OCI-LY7 (cell line): Measurements from ENCODE around the gene NKAIN2. TPM values are rescaled to one million over a fixed set of nuclear protein-coding genes. Genes with fewer than 3 reads are reported as not detected.

Source experiments
- BruUV-seq: library from RNA; stranded (reverse); fragments of 400-500 nt; replicated peaks from 2 replicates; lab custom pipeline; 2021; lab: Mats Ljungman, UMichigan
- CTCF ChIA-PET: fragments of 300-600 bp; sonication (Branson Sonifier 250); formaldehyde crosslinking; loops from one replicate; lab custom pipeline; 2022; ENCODE audit warnings: antibody characterized with exemption; ENCODE audit not compliant: unreplicated experiment; lab: Charles Lee
- POLR2A ChIA-PET: fragments of 300-600 bp; sonication (Branson Sonifier 250); formaldehyde crosslinking; loops from one replicate; lab custom pipeline; 2022; ENCODE audit warnings: antibody characterized with exemption; lab: Charles Lee
- DNase-seq: peaks from one replicate; pipeline ENCODE4 v3.0.0-alpha.2; 2015; ENCODE audit warnings: low spot score
- H2AFZ ChIP-seq: fragments of 200-600 bp; sonication (generic), shearing (Covaris generic); 2 replicates; pipeline ENCODE4 v1.6.1; 2014; ENCODE audit warnings: mild to moderate bottlenecking, antibody characterized with exemption, low read length, moderate library complexity
- H3K27ac ChIP-seq: fragments of 200-600 bp; sonication (generic); 2 replicates; pipeline ENCODE4 v1.5.1; 2014; ENCODE audit warnings: mixed run types, low read depth, mild to moderate bottlenecking, moderate library complexity, low read length, inconsistent platforms; ENCODE audit not compliant: poor library complexity, severe bottlenecking
- H3K36me3 ChIP-seq: fragments of 200-600 bp; sonication (generic); 2 replicates; pipeline ENCODE4 v1.6.1; 2014; ENCODE audit warnings: mild to moderate bottlenecking, antibody characterized with exemption, low read length, moderate library complexity, mixed read lengths; ENCODE audit not compliant: insufficient read depth
- H3K4me1 ChIP-seq: fragments of 200-600 bp; sonication (generic); 2 replicates; pipeline ENCODE4 v1.5.1; 2014; ENCODE audit warnings: mild to moderate bottlenecking, low read length; ENCODE audit not compliant: insufficient read depth, poor library complexity, severe bottlenecking
- H3K4me2 ChIP-seq: fragments of 200-600 bp; sonication (generic); 2 replicates; pipeline ENCODE4 v1.6.1; 2014; ENCODE audit warnings: mild to moderate bottlenecking, low read length
- H3K4me3 ChIP-seq: fragments of 200-600 bp; sonication (generic); 2 replicates; pipeline ENCODE4 v1.5.1; 2014; ENCODE audit warnings: mild to moderate bottlenecking, low read depth, low read length; ENCODE audit not compliant: poor library complexity, severe bottlenecking
- H3K79me2 ChIP-seq: fragments of 200-600 bp; sonication (generic); 2 replicates; pipeline ENCODE4 v1.6.1; 2016; ENCODE audit warnings: low read depth, mild to moderate bottlenecking, low read length, moderate library complexity, mixed read lengths; ENCODE audit not compliant: insufficient read depth
- H3K9me2 ChIP-seq: fragments of 200-600 bp; sonication (generic); 2 replicates; pipeline ENCODE4 v1.6.1; 2016; ENCODE audit warnings: mild to moderate bottlenecking, low read length, mixed read lengths; ENCODE audit not compliant: insufficient read depth
- H3K9me3 ChIP-seq: fragments of 200-600 bp; sonication (generic); 2 replicates; pipeline ENCODE4 v1.6.1; 2014; ENCODE audit warnings: mild to moderate bottlenecking, mixed run types, low read length, mixed read lengths
- H4K20me1 ChIP-seq: fragments of 200-600 bp; sonication (generic); 2 replicates; pipeline ENCODE4 v1.6.1; 2014; ENCODE audit warnings: mild to moderate bottlenecking, antibody characterized with exemption, low read length, moderate library complexity, mixed read lengths; ENCODE audit not compliant: insufficient read depth
- EZH2phosphoT487 ChIP-seq: fragments of 200-600 bp; sonication (generic); IDR thresholded peaks from 2 replicates; pipeline ENCODE4 v1.6.1; 2018; ENCODE audit warnings: low read depth, borderline replicate concordance, mild to moderate bottlenecking, mixed run types, antibody characterized with exemption, low read length, moderate library complexity, mixed read lengths
- intact Hi-C: fragments of 100-400 bp; cut with micrococcal nuclease; formaldehyde crosslinking; loops from one replicate; pipeline ENCODE4 v1.10.0; 2022; ENCODE audit not compliant: unreplicated experiment
- total RNA-seq, 2 experiments: library from RNA; depleted of rRNA in 1 of 2; stranded (reverse); fragments of >200 nt in 1 of 2; shearing (Covaris generic) in 1 of 2; gene quantifications; 2 replicates each; pipeline ENCODE4 v1.2.3, GENCODE V29; 2014 to 2022
- TF ChIP-seq, protein P1 (sequence below): fragments of 200-600 bp; sonication (generic); conservative IDR thresholded peaks from 2 replicates; pipeline ENCODE4 v1.5.1; 2014; ENCODE audit warnings: mild to moderate bottlenecking, antibody characterized with exemption, low read length, moderate library complexity, mixed read lengths

NKAIN2 gene
- total RNA-seq, 2 experiments from 2014 or later: not detected

DNA sequence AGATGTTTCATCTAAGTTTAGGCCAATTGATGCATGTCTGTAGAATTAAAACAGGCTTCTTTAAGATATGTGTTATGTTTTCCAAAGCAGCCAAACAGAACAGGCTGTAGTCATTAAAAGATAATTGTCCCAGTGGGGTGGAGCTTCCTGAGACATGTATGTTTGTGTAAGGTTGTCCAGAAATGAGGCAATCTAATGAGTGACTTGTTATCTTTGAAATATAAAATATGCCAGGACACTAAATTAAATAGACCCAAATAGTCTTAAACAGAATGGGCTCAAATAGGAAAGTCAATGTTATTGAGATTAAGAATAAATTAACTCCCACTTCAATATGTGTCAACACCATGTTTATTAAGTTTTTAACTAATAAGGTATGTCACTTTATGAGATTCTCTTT lies 953.9 kb downstream of the NKAIN2 start:
- Histone ChIP-seq H3K36me3 (no peaks in the 10 kb centered on the region), H3K9me2 (no peaks in the 10 kb centered on the region), H3K4me2 (no peak overlapping the region), H3K9me3 (no peaks in the 10 kb centered on the region), H4K20me1 (no peaks in the 10 kb centered on the region), H3K4me3 (no peak overlapping the region), H3K27ac (no peak overlapping the region), H2AFZ (no peak overlapping the region), H3K79me2 (no peaks in the 10 kb centered on the region), H3K4me1 (no peaks in the 10 kb centered on the region)
- POLR2A ChIA-PET: no interaction called here
- no TSS peak for BruUV-seq
- intact Hi-C loops: no loop called here
- no peak for DNase-seq
- TF ChIP-seq, protein P1, sequence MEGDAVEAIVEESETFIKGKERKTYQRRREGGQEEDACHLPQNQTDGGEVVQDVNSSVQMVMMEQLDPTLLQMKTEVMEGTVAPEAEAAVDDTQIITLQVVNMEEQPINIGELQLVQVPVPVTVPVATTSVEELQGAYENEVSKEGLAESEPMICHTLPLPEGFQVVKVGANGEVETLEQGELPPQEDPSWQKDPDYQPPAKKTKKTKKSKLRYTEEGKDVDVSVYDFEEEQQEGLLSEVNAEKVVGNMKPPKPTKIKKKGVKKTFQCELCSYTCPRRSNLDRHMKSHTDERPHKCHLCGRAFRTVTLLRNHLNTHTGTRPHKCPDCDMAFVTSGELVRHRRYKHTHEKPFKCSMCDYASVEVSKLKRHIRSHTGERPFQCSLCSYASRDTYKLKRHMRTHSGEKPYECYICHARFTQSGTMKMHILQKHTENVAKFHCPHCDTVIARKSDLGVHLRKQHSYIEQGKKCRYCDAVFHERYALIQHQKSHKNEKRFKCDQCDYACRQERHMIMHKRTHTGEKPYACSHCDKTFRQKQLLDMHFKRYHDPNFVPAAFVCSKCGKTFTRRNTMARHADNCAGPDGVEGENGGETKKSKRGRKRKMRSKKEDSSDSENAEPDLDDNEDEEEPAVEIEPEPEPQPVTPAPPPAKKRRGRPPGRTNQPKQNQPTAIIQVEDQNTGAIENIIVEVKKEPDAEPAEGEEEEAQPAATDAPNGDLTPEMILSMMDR: no peak
- TF ChIP-seq EZH2phosphoT487: no peak
- CTCF ChIA-PET: no interaction called here

DNA sequence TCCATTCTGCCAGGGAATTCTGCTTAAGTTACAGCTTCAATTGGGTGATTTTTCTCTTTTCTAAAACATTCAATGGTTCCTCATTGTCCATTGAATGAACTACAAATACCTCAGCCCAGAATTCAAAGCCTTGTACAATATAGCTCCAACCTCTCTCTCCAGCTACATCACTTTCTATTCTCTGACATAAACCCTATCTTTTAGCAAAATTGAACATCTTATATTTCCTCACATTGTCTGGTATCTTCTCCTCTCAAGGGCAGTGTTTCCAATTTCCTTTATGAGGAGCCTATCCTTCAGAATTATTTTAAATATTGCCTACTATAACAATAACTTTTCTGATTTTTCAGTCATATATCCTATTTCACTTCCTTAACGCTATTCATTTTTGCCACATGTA lies 955.0 kb downstream of the NKAIN2 start:
- Histone ChIP-seq H3K4me2 (no peak overlapping the region), H3K9me2 (no peaks in the 10 kb centered on the region), H3K79me2 (no peaks in the 10 kb centered on the region), H3K9me3 (no peaks in the 10 kb centered on the region), H3K4me1 (no peaks in the 10 kb centered on the region), H3K36me3 (no peaks in the 10 kb centered on the region), H3K27ac (no peak overlapping the region), H3K4me3 (no peak overlapping the region), H2AFZ (no peak overlapping the region), H4K20me1 (no peaks in the 10 kb centered on the region)
- BruUV-seq: no TSS peak
- POLR2A ChIA-PET: no interaction called here
- DNase-seq: no peak
- CTCF ChIA-PET: no interaction called here
- TF ChIP-seq EZH2phosphoT487: no peak
- TF ChIP-seq, protein P1: no peak
- intact Hi-C loops: no loop called here

DNA sequence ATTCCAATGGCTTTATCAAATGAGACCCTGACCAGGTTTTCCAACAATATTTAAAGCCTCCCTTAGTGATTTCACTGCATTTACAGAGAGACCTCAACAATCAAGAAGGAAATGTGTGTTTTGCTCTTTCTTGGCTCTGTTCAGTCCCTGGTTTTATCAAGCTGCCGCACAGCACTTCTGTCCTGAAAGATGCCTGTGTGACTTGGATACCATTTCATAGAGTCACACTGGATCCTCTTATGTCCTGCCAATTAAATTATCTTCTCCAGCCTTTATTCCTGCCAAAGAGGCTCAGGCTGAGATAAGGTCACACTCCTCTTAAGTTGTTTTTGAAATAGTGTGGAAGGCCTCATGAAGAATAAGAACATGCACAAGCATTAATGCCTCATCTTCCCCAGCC lies 961.6 kb downstream of the NKAIN2 start:
- intact Hi-C loops: no loop called here
- no peaks in the 10 kb centered on the region for H3K9me2 ChIP-seq
- no peaks in the 10 kb centered on the region for H3K36me3 ChIP-seq
- H3K79me2 ChIP-seq: no peaks in the 10 kb centered on the region
- H3K27ac ChIP-seq: no peak overlapping the region
- no peak overlapping the region for H3K4me3 ChIP-seq
- no peaks in the 10 kb centered on the region for H4K20me1 ChIP-seq
- ChIA-PET CTCF (no interaction called here), POLR2A (no interaction called here)
- H3K4me1 ChIP-seq: no peaks in the 10 kb centered on the region
- H3K9me3 ChIP-seq: no peaks in the 10 kb centered on the region
- DNase-seq: no peak
- no TSS peak for BruUV-seq
- TF ChIP-seq, protein P1: no peak
- TF ChIP-seq EZH2phosphoT487: no peak
- no peak overlapping the region for H3K4me2 ChIP-seq
- no peak overlapping the region for H2AFZ ChIP-seq
